PC-3 (cell line): Measurements from ENCODE around the gene LCLAT1. TPM values are rescaled to one million over a fixed set of nuclear protein-coding genes. Genes with fewer than 3 reads are reported as not detected.
"Not testable (repeated sequence)": the region's sequence is repeated elsewhere in the genome, so short reads cannot be mapped to it uniquely, and the experiment has no call there.

Experiments
- ATAC-seq: fragments of 200-7000 bp; cut with Tn5 transposase; 2 replicates; pipeline ENCODE4 v1.9.1; 2020; ENCODE audit warnings: mild to moderate bottlenecking, moderate library complexity
- BruUV-seq: library from RNA; stranded (reverse); fragments of 400-500 nt; replicated peaks from 2 replicates; lab custom pipeline; 2021; lab: Mats Ljungman, UMichigan
- CTCF ChIA-PET: fragments of 300-600 bp; sonication (Branson Sonifier 250); formaldehyde crosslinking; loops from one replicate; lab custom pipeline; 2022; ENCODE audit warnings: antibody characterized with exemption; lab: Charles Lee
- POLR2A ChIA-PET: fragments of 300-600 bp; sonication (Branson Sonifier 250); formaldehyde crosslinking; loops from one replicate; lab custom pipeline; 2022; ENCODE audit warnings: antibody characterized with exemption; ENCODE audit not compliant: unreplicated experiment; lab: Charles Lee
- DNase-seq: peaks from one replicate; pipeline ENCODE4 v3.0.0-alpha.2; 2015
- H2AFZ ChIP-seq: fragments of 300-600 bp; sonication (generic); 2 replicates; pipeline ENCODE4 v1.6.0; 2016; ENCODE audit warnings: antibody characterized with exemption, low read length
- H3F3A ChIP-seq: fragments of 300-600 bp; sonication (generic); one replicate; pipeline ENCODE4 v1.6.0; 2017; ENCODE audit warnings: antibody characterized with exemption, low read length, control low read depth, mild to moderate bottlenecking; ENCODE audit not compliant: unreplicated experiment
- H3K27ac ChIP-seq: fragments of 300-600 bp; sonication (generic); 2 replicates; pipeline ENCODE4 v1.5.1; 2016; ENCODE audit warnings: mild to moderate bottlenecking, low read length
- H3K27me3 ChIP-seq: fragments of 300-600 bp; sonication (generic); 2 replicates; pipeline ENCODE4 v1.6.1; 2016; ENCODE audit warnings: low read length, mixed read lengths
- H3K36me3 ChIP-seq: fragments of 300-600 bp; sonication (generic); 2 replicates; pipeline ENCODE4 v1.6.1; 2016; ENCODE audit warnings: low read depth, mixed run types, low read length, mixed read lengths
- H3K4me1 ChIP-seq: fragments of 300-600 bp; sonication (generic); 2 replicates; pipeline ENCODE4 v1.5.1; 2016; ENCODE audit warnings: low read length; ENCODE audit not compliant: insufficient read depth
- H3K4me2 ChIP-seq: fragments of 300-600 bp; sonication (generic); 2 replicates; pipeline ENCODE4 v1.6.0; 2016; ENCODE audit warnings: low read length
- H3K4me3 ChIP-seq: fragments of 300-600 bp; sonication (generic); 2 replicates; pipeline ENCODE4 v1.5.1; 2016; ENCODE audit warnings: mild to moderate bottlenecking, low read length, mixed read lengths
- H3K79me2 ChIP-seq: fragments of 300-600 bp; sonication (generic); 2 replicates; pipeline ENCODE4 v1.6.1; 2017; ENCODE audit warnings: low read length, mixed read lengths
- H3K9ac ChIP-seq: fragments of 300-600 bp; sonication (generic); 2 replicates; pipeline ENCODE4 v1.6.0; 2016; ENCODE audit warnings: mild to moderate bottlenecking, low read length
- H3K9me2 ChIP-seq: fragments of 300-600 bp; sonication (generic); replicated peaks from 2 replicates; pipeline ENCODE4 v1.6.1; 2016; ENCODE audit warnings: mixed run types, low read length, mixed read lengths
- H3K9me3 ChIP-seq: fragments of 300-600 bp; sonication (generic); 2 replicates; pipeline ENCODE4 v1.6.1; 2016; ENCODE audit warnings: low read length, mixed read lengths
- H4K20me1 ChIP-seq: fragments of 300-600 bp; sonication (generic); 2 replicates; pipeline ENCODE4 v1.6.1; 2016; ENCODE audit warnings: low read length, mixed read lengths
- CTCF ChIP-seq: fragments of 300-600 bp; sonication (generic); conservative IDR thresholded peaks from 2 replicates; pipeline ENCODE4 v1.5.1; 2017; ENCODE audit warnings: antibody characterized with exemption, low read depth, mild to moderate bottlenecking, low read length
- EZH2 ChIP-seq: fragments of 300-600 bp; sonication (generic); IDR thresholded peaks from one replicate; pipeline ENCODE4 v1.6.1; 2017; ENCODE audit warnings: antibody characterized with exemption, mild to moderate bottlenecking, low read length; ENCODE audit not compliant: unreplicated experiment
- EZH2phosphoT487 ChIP-seq: fragments of 300-600 bp; sonication (generic); IDR thresholded peaks from 2 replicates; pipeline ENCODE4 v1.6.1; 2018; ENCODE audit warnings: mild to moderate bottlenecking, antibody characterized with exemption, low read length, borderline replicate concordance
- intact Hi-C: fragments of 100-400 bp; cut with micrococcal nuclease; formaldehyde crosslinking; loops from 2 replicates; pipeline ENCODE4 v1.9.0; 2023
- total RNA-seq: library from RNA; depleted of rRNA; stranded (reverse); fragments of >200 nt; gene quantifications from 2 replicates; pipeline ENCODE4 v1.2.3, GENCODE V29; 2014

LCLAT1 gene
- total RNA-seq, 1 experiment from 2014 or later, result 22.0 TPM

DNA sequence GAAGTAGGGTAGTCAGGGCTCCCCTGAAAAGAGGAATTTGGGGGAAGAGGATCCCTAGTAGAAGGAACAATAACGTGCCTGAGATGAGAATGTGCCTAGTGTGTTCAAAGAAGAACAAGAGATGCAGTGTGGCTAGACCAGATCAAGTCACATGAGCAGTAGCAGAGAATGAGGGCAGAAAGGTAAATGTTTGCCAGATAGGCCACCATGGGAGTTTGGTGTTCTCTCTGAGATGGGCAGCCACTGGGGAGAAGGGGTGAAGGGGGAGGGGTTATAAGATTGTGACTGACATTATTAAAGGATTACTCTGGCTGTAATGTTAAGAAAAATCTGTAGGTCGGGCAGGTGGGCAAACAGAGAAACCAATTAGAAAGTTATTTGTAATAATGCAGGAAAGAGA, 166.0 kb downstream of the LCLAT1 start:
- Histone ChIP-seq H2AFZ (no peak overlapping the region), H3K9me3 (0 out of 2 replicates have a peak, but pooled peaks cover 5% of the 10 kb centered on the region), H3K9me2 (no peaks in the 10 kb centered on the region), H3K4me3 (no peak overlapping the region), H3K9ac (no peak overlapping the region), H3K27me3 (no peaks in the 10 kb centered on the region), H3K36me3 (peaks cover 2% of the 10 kb centered on the region; the same call in 1 of the 2 replicates), H3K27ac (no peak overlapping the region), H4K20me1 (no peaks in the 10 kb centered on the region), H3K79me2 (no peaks in the 10 kb centered on the region), H3F3A (no peaks in the 10 kb centered on the region), H3K4me2 (no peak overlapping the region), H3K4me1 (no peaks in the 10 kb centered on the region)
- BruUV-seq, result no TSS peak
- ATAC-seq (no peak), DNase-seq (no peak)
- CTCF ChIA-PET, result no interaction called here
- intact Hi-C loops, result no loop called here
- POLR2A ChIA-PET, result no interaction called here
- TF ChIP-seq CTCF (no peak), EZH2 (no peak), EZH2phosphoT487 (no peak)

DNA sequence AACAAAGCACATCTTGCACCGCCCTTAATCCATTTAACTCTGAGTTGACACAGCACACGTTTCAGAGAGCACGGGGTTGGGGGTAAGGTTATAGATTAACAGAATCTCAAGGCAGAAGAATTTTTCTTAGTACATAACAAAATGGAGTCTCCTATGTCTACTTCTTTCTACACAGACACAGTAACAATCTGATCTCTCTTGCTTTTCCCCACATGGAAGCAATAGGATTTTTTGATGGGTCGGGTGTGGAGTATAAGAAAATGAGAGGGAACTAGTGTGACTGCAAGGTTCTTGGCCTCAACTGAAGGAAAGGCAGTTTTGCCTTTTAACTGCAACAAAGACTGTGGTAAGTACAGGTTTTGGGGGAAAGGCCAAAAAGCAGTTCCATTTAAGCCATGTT, 167.2 kb downstream of the LCLAT1 start:
- H3F3A ChIP-seq, H3K9ac ChIP-seq, H3K4me3 ChIP-seq, H3K9me2 ChIP-seq, H4K20me1 ChIP-seq, H3K4me1 ChIP-seq, H2AFZ ChIP-seq, H3K4me2 ChIP-seq, H3K36me3 ChIP-seq, DNase-seq, BruUV-seq, H3K79me2 ChIP-seq, H3K9me3 ChIP-seq, POLR2A ChIA-PET, intact Hi-C loops, H3K27me3 ChIP-seq, H3K27ac ChIP-seq, ATAC-seq: not testable (repeated sequence)
- CTCF ChIA-PET, result interaction anchor here (0.6 kb wide), 1 partner anchor 97 kb away, joined by 3 read pairs; no protein-coding TSS in a partner anchor

DNA sequence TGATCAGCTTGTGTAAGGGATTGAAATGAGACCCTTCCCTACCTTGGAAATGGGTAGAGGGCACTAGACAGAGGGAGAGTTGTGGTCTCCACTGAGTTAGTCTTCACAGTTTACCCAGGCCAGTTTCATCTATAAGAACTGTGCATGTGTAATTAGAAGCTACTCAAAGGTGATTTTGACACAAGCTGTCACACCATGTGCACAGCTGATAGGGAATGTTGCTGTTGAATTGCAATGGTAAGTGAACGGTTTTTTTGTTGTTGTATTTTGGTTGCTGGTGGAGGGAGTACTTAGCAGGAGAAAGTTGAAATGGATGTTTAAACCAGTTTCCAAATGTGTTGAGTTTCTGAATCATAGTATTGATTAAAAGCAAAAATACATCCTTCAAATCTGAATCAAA, 168.9 kb downstream of the LCLAT1 start:
- Histone ChIP-seq H3K9me2 (no peaks in the 10 kb centered on the region), H3K36me3 (peaks cover 6% of the 10 kb centered on the region; the same call in 1 of the 2 replicates), H3K4me3 (no peak overlapping the region), H3K27me3 (no peaks in the 10 kb centered on the region), H3K4me2 (no peak overlapping the region), H3F3A (no peaks in the 10 kb centered on the region), H3K9ac (no peak overlapping the region), H4K20me1 (no peaks in the 10 kb centered on the region), H2AFZ (no peak overlapping the region), H3K4me1 (no peaks in the 10 kb centered on the region), H3K9me3 (0 out of 2 replicates have a peak, but pooled peaks cover 5% of the 10 kb centered on the region), H3K27ac (no peak overlapping the region), H3K79me2 (no peaks in the 10 kb centered on the region)
- no TSS peak for BruUV-seq
- DNase-seq (no peak), ATAC-seq (no peak)
- ChIA-PET CTCF (no interaction called here), POLR2A (no interaction called here)
- TF ChIP-seq CTCF, result no peak
- TF ChIP-seq EZH2, result no peak
- no peak for TF ChIP-seq EZH2phosphoT487
- intact Hi-C loops, result no loop called here
